ENCODE results near the gene NTM. TPM values are rescaled to one million over a fixed set of nuclear protein-coding genes. Genes with fewer than 3 reads are reported as not detected.

Gene NTM
- total RNA-seq, 1 experiment from 2014 or later = not detected

GRCh38 chr11:131571571-131571970 lies 201.2 kb downstream of the NTM start (continued):
- TF ChIP-seq ZBTB33 (IDR thresholded peaks at IDR 0.05; ENCODE audit: extremely low read depth, insufficient replicate concordance, low read length) (no peak), EZH2 (IDR thresholded peaks at IDR 0.05) (no peak)

- no peak for ATAC-seq
- POLR2A ChIA-PET = no interaction called here
- RAD21 ChIA-PET (ENCODE audit: low non-redundant PET in 1 of 2, low total read pairs in 2 of 2, uncharacterized antibody in 2 of 2, unreplicated experiment in 2 of 2) = no interaction called here
- no peak for TF ChIP-seq EGR1 (IDR thresholded peaks at IDR 0.05; ENCODE audit: low read depth)
- TF ChIP-seq SRF (IDR thresholded peaks at IDR 0.05; ENCODE audit: low read depth) = no peak
- TF ChIP-seq YY1 (IDR thresholded peaks at IDR 0.05; ENCODE audit: extremely low read depth, insufficient replicate concordance, low read depth, low read length) = no peak
- no peak for TF ChIP-seq CEBPB (IDR thresholded peaks at IDR 0.05; ENCODE audit: low read depth)
- no peak for TF ChIP-seq EZH2 (IDR thresholded peaks at IDR 0.05)
- no peak for TF ChIP-seq ZFX (IDR thresholded peaks at IDR 0.05)
- no peak for TF ChIP-seq ZBTB33 (IDR thresholded peaks at IDR 0.05; ENCODE audit: extremely low read depth, insufficient replicate concordance, low read length)
- no peak for TF ChIP-seq JUND (IDR thresholded peaks at IDR 0.05)
- no peak for TF ChIP-seq REST (IDR thresholded peaks at IDR 0.05; ENCODE audit: low read depth)
- no peak for TF ChIP-seq ATF3 (IDR thresholded peaks at IDR 0.05)
- TF ChIP-seq EZH2phosphoT487 (IDR thresholded peaks at IDR 0.05; ENCODE audit: borderline replicate concordance) = no peak
- no peak for TF ChIP-seq SP1 (IDR thresholded peaks at IDR 0.05; ENCODE audit: low read depth)
- no peak for TF ChIP-seq CBX3 (IDR thresholded peaks at IDR 0.05; ENCODE audit: low read depth)
- no peak for TF ChIP-seq POLR2A (IDR thresholded peaks at IDR 0.05; ENCODE audit: borderline replicate concordance, extremely low read depth, insufficient read depth, insufficient read length)
- TF ChIP-seq POLR2AphosphoS5 (IDR thresholded peaks at IDR 0.05; ENCODE audit: low read depth, low read length) = no peak
- TF ChIP-seq TCF7L2 (IDR thresholded peaks at IDR 0.05; ENCODE audit: borderline replicate concordance, extremely low read depth, insufficient read depth, insufficient read length) = no peak
These were observed 202.0 kb downstream of the NTM start for GRCh38 chr11:131572423-131572822.

More at GRCh38 chr11:131572423-131572822, 202.0 kb downstream of the NTM start:
- intact Hi-C loops (cut with micrococcal nuclease) = no loop called here
- H3K4me3 ChIP-seq (replicated peaks in 1 of 2; ENCODE audit: low read depth in 1 of 2, low read length in 2 of 2) = no peak overlapping the region
- no peaks in the 10 kb centered on the region for H3K9me2 ChIP-seq (ENCODE audit: insufficient read depth)
- H3K4me2 ChIP-seq (ENCODE audit: low read length) = no peak overlapping the region
- H3K4me1 ChIP-seq (ENCODE audit: control insufficient read depth in 1 of 2, insufficient read depth in 2 of 2, low read length in 2 of 2) = no peaks in the 10 kb centered on the region
- no peak overlapping the region for H3K9ac ChIP-seq (ENCODE audit: low read length)
- CTCF ChIA-PET = no interaction called here
- H3K27me3 ChIP-seq (ENCODE audit: insufficient read depth, low read length) = no peaks in the 10 kb centered on the region
- H3K27ac ChIP-seq (ENCODE audit: low read depth, low read length) = no peak overlapping the region
- BruUV-seq (replicated peaks) = no TSS peak
- H3K9me3 ChIP-seq (ENCODE audit: control insufficient read depth in 1 of 2, insufficient read depth in 1 of 2, low read depth in 1 of 2, low read length in 2 of 2) = peaks cover 0 to 4% of the 10 kb centered on the region in 2 experiments; a peak in 2 of 4 replicates
- no peak overlapping the region for H2AFZ ChIP-seq (ENCODE audit: low read depth, low read length, poor library complexity, severe bottlenecking)
- no peaks in the 10 kb centered on the region for H4K20me1 ChIP-seq (ENCODE audit: insufficient read depth)
- H3K36me3 ChIP-seq (ENCODE audit: control insufficient read depth in 1 of 2, insufficient read depth in 2 of 2, low read length in 2 of 2) = no peaks in the 10 kb centered on the region
- H3K79me2 ChIP-seq (ENCODE audit: insufficient read depth, low read length) = no peaks in the 10 kb centered on the region
- DNase-seq (ENCODE audit: low read depth, low spot score) = no peak

All from HCT116 (cell line).